ENCODE data around the gene AIPL1.

The AIPL1 gene

DNA sequence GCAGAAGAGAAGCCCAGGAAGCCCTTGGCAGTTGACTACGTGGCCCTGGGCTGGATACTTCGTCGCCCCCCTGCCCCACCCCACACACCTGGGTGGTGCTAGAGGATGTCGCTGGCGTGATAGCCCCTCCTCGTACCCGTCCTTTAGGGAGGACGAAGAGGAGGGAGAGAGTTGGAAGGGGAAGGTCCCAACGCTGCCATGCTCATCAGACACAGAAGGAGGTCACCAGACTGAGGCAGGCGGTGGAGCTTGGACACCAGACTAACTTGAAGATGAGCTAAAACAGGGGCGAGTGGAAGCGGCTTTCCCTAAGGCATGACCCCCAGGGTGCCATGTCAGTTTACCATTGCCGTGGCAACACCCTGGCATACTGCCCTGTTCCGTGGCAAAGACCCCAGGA lies 11.0 kb downstream of the AIPL1 start:
- no peaks in the 10 kb centered on the region for H3K9me2 ChIP-seq (replicated peaks; ENCODE audit: low read depth, low read length)
- H3F3A ChIP-seq (ENCODE audit: low read depth): no peaks in the 10 kb centered on the region
- no peak overlapping the region for H3K9ac ChIP-seq (ENCODE audit: low read depth, low read length, poor library complexity, severe bottlenecking)
- H3K4me2 ChIP-seq (ENCODE audit: low read depth, low read length, poor library complexity, severe bottlenecking): no peak overlapping the region
- no peak overlapping the region for H2AFZ ChIP-seq (ENCODE audit: low read length)
- H3K4me1 ChIP-seq (ENCODE audit: insufficient read depth, low read length, poor library complexity, severe bottlenecking): peaks cover 17% of the 10 kb centered on the region
- H3K9me3 ChIP-seq (ENCODE audit: insufficient read depth, low read depth, low read length): no peaks in the 10 kb centered on the region
- no peaks in the 10 kb centered on the region for H4K20me1 ChIP-seq (ENCODE audit: insufficient read depth, low read length, poor library complexity, severe bottlenecking)
- no peak overlapping the region for H3K4me3 ChIP-seq (ENCODE audit: low read length, poor library complexity, severe bottlenecking)
- no peaks in the 10 kb centered on the region for H3K36me3 ChIP-seq (ENCODE audit: insufficient read depth, low read length)
- TF ChIP-seq, protein P1, sequence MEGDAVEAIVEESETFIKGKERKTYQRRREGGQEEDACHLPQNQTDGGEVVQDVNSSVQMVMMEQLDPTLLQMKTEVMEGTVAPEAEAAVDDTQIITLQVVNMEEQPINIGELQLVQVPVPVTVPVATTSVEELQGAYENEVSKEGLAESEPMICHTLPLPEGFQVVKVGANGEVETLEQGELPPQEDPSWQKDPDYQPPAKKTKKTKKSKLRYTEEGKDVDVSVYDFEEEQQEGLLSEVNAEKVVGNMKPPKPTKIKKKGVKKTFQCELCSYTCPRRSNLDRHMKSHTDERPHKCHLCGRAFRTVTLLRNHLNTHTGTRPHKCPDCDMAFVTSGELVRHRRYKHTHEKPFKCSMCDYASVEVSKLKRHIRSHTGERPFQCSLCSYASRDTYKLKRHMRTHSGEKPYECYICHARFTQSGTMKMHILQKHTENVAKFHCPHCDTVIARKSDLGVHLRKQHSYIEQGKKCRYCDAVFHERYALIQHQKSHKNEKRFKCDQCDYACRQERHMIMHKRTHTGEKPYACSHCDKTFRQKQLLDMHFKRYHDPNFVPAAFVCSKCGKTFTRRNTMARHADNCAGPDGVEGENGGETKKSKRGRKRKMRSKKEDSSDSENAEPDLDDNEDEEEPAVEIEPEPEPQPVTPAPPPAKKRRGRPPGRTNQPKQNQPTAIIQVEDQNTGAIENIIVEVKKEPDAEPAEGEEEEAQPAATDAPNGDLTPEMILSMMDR (conservative IDR thresholded peaks at IDR 0.05; ENCODE audit: low read length): no peak
- no peak for TF ChIP-seq EZH2phosphoT487 (IDR thresholded peaks at IDR 0.05; ENCODE audit: borderline replicate concordance)
- H3K27me3 ChIP-seq (ENCODE audit: insufficient read depth, low read length, poor library complexity, severe bottlenecking): no peaks in the 10 kb centered on the region
- no peaks in the 10 kb centered on the region for H3K79me2 ChIP-seq (ENCODE audit: insufficient read depth, low read length)

DNA sequence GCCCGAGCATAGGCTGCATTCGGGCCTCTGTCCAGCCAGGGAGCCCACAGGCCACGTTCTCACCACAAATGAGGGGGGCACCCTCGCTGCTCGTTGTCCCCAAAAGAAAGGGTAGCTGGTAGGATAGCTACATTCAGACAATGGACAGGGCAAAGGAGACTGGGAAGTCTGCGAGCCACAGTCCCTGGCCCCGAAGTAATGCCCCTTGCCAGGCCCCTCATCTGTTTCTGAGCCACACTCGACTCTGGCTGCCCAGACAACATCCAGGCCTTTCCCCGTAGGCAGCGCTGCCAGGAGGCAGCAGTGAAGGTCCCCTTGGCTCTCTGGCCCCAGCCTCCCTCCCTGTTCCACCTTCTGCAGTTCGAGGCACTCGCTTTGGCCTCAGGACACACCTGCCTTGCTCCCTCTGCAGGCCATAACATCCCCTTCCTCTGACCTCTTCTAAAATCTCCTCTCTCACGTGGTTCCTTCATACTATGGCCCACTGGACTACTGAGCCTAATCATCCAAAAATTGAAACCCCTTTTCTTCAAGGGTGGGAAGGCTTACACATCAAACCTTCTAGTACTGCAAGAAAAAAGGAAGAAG lies 12.2 kb downstream of the AIPL1 start:
- H4K20me1 ChIP-seq (ENCODE audit: insufficient read depth, low read length, poor library complexity, severe bottlenecking): no peaks in the 10 kb centered on the region
- no peaks in the 10 kb centered on the region for H3F3A ChIP-seq (ENCODE audit: low read depth)
- no peaks in the 10 kb centered on the region for H3K9me2 ChIP-seq (replicated peaks; ENCODE audit: low read depth, low read length)
- no peaks in the 10 kb centered on the region for H3K36me3 ChIP-seq (ENCODE audit: insufficient read depth, low read length)
- H3K9me3 ChIP-seq (ENCODE audit: insufficient read depth, low read depth, low read length): no peaks in the 10 kb centered on the region
- H3K4me3 ChIP-seq (ENCODE audit: low read length, poor library complexity, severe bottlenecking): no peak overlapping the region
- TF ChIP-seq EZH2phosphoT487 (IDR thresholded peaks at IDR 0.05; ENCODE audit: borderline replicate concordance): no peak
- TF ChIP-seq, protein P1 (conservative IDR thresholded peaks at IDR 0.05; ENCODE audit: low read length): no peak
- H3K4me2 ChIP-seq (ENCODE audit: low read depth, low read length, poor library complexity, severe bottlenecking): no peak overlapping the region
- H3K4me1 ChIP-seq (ENCODE audit: insufficient read depth, low read length, poor library complexity, severe bottlenecking): peaks cover 12% of the 10 kb centered on the region
- H3K27me3 ChIP-seq (ENCODE audit: insufficient read depth, low read length, poor library complexity, severe bottlenecking): no peaks in the 10 kb centered on the region
- no peaks in the 10 kb centered on the region for H3K79me2 ChIP-seq (ENCODE audit: insufficient read depth, low read length)
- no peak overlapping the region for H3K9ac ChIP-seq (ENCODE audit: low read depth, low read length, poor library complexity, severe bottlenecking)
- 0 out of 2 replicates have a peak overlapping the region, but pooled peaks have one; percentile 59 for H2AFZ ChIP-seq (ENCODE audit: low read length)

DNA sequence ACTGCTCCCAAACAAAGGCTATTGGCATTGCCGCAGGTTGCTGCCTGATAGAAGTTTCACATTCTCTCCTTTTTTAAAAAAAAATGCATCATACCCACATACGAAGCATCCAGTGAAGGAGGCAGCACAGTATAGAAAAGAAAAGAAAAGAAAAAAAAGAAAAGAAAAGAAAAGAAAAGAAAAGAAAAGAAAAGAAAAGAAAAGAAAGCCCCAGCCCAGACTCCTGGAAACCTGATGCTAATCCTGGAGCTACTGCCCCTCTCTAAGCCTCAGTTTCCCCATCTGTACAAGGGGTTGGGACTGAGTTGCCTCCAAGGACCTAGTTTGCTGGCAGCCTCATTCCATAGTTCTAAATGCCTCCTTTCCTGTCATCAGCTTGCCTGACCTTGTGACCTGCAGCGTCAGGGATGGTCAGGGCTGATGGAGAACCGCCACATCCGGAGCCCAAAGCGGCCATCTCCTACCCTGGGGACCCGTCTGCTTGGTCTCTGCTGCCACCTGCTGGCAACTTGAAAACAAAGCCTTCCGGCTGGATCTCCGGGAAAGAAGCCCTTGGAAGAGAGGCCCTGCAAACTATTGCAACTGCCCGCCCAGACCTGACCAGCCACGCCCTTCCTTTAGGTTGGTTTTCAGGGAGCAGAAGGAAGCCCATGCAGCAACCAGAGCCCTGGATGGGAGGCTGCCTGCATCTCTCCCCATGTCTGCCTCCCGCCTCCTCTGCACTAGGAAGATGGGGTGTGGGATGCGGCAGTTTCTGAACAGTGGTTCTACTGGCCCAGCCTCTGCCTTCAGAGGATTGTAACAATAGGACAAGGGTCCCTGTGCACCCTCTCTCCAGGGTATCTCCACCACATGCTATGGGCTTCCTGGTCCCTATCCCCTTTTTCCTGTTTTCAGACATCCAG lies 13.0 kb downstream of the AIPL1 start:
- H3K27me3 ChIP-seq (ENCODE audit: insufficient read depth, low read length, poor library complexity, severe bottlenecking): no peaks in the 10 kb centered on the region
- H3K79me2 ChIP-seq (ENCODE audit: insufficient read depth, low read length): no peaks in the 10 kb centered on the region
- no peak overlapping the region for H3K4me3 ChIP-seq (ENCODE audit: low read length, poor library complexity, severe bottlenecking)
- TF ChIP-seq, protein P1 (conservative IDR thresholded peaks at IDR 0.05; ENCODE audit: low read length): peak; percentile 85
- TF ChIP-seq EZH2phosphoT487 (IDR thresholded peaks at IDR 0.05; ENCODE audit: borderline replicate concordance): no peak
- no peak overlapping the region for H3K9ac ChIP-seq (ENCODE audit: low read depth, low read length, poor library complexity, severe bottlenecking)
- H3K4me2 ChIP-seq (ENCODE audit: low read depth, low read length, poor library complexity, severe bottlenecking): no peak overlapping the region
- peaks cover 4% of the 10 kb centered on the region for H3K4me1 ChIP-seq (ENCODE audit: insufficient read depth, low read length, poor library complexity, severe bottlenecking)
- H2AFZ ChIP-seq (ENCODE audit: low read length): peak overlapping the region; percentile 59; the same call in 1 of the 2 replicates
- H3K9me2 ChIP-seq (replicated peaks; ENCODE audit: low read depth, low read length): no peaks in the 10 kb centered on the region
- no peaks in the 10 kb centered on the region for H4K20me1 ChIP-seq (ENCODE audit: insufficient read depth, low read length, poor library complexity, severe bottlenecking)
- no peaks in the 10 kb centered on the region for H3K36me3 ChIP-seq (ENCODE audit: insufficient read depth, low read length)
- H3F3A ChIP-seq (ENCODE audit: low read depth): no peaks in the 10 kb centered on the region
- H3K9me3 ChIP-seq (ENCODE audit: insufficient read depth, low read depth, low read length): no peaks in the 10 kb centered on the region
